ENCODE measurements around the gene DCC.
A peak's percentile ranks its signal among the peaks of the same experiment; 100 is the strongest.
"Not testable (repeated sequence)": the region's sequence is repeated elsewhere in the genome, so short reads cannot be mapped to it uniquely, and the experiment has no call there.

Gene DCC

DNA sequence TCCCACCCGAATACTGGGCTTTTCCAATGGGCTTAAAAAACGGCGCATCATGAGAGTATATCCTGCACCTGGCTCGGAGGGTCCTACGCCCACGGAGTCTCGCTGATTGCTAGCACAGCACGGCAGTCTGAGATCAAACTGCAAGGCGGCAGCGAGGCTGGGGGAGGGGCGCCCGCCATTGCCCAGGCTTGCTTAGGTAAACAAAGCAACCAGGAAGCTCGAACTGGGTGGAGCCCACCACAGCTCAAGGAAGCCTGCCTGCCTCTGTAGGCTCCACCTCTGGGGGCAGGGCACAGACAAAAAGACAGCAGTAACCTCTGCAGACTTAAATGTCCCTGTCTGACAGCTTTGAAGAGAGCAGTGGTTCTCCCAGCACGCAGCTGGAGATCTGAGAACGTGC, 1171.7 kb downstream of the DCC start:
- DNase-seq (ENCODE audit: low spot score), result not testable (repeated sequence)

GRCh38 chr18:53521068-53521467, 1181.1 kb downstream of the DCC start:
- no peak for DNase-seq (ENCODE audit: low spot score)

GRCh38 chr18:53526101-53526870, 1186.3 kb downstream of the DCC start:
- no peak for DNase-seq (ENCODE audit: low spot score)

DNA sequence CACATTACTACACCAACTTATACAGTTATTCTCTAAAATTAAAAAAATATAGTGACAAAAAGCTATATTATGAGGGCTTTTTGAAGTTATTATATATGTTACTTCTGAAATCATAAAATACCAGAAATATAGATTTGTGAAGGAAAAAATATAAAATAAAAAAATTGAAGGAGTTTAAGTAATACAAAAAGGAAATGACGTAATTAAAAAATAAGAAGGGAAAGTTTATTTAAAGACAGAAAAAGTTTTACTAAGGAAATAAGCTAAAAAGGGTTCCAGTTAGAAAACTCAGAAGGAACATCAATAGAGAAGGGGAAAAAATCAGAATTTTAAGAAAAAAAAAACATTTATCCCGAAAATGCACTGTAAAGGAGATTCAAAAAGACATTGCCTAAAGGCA, 1187.4 kb downstream of the DCC start:
- no peak for DNase-seq (ENCODE audit: low spot score)

DNA sequence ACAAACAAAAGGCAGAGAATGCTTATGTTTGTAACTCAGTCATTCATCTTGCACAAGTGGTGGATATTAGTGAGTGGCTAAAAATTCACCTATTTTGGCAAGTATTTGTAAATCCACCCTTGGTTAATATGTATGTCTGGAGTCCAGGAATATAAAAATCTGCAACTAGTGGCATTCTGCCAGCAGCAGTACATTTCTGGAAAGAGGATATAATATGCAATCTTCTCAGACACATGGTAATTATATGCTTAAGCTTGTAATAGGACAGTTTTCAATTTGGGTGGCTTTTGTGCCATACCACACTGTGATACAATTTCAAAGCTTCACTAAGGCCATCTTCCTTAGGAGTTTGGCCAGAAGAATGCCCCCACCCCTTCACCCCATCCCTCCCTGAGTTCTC, 1191.2 kb downstream of the DCC start:
- no peak for DNase-seq (ENCODE audit: low spot score)

DNA sequence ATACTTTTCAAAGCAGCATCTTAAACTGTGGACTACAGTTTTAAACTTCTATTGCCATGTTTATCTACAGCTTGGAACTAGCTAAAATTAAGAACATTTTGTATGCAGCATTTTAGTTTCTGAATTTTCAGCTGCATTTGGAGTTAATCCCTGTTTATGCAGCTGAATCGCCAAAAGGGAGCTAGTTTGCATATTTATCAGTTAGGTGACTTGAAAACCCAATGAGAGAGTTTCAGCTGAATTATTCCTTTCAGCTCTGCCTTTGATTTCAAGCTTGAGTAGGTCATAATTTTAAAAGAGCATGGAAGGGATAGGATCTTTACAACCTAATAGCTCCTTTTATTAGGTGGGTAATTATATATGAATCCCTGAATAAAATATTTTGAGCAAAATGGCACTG, 1191.9 kb downstream of the DCC start:
- no peak for DNase-seq (ENCODE audit: low spot score)

GRCh38 chr18:53534203-53534602, 1194.2 kb downstream of the DCC start:
- no peak for DNase-seq (ENCODE audit: low spot score)

DNA sequence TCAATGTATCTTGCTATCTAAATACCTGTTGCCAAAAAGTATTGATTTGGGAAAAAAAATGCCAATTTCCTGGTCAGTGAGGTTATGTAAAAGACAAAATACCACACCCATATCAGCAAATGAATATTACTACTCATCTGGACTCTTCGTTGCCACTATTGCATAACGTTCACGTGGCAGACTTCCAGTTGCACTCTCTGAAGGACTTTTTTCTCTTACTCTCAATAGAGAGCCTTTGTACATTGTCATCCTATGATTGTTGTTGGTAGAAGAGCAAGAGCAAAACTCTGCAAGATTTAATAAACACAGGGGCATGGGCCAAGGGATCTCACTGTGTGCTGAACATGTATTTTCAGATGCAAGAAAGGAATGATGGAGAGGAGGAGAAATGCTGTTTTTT, 1194.7 kb downstream of the DCC start:
- no peak for DNase-seq (ENCODE audit: low spot score)

- DNase-seq (ENCODE audit: low spot score), result no peak
Measured at GRCh38 chr18:53536908-53537307, 1196.9 kb downstream of the DCC start.

DNA sequence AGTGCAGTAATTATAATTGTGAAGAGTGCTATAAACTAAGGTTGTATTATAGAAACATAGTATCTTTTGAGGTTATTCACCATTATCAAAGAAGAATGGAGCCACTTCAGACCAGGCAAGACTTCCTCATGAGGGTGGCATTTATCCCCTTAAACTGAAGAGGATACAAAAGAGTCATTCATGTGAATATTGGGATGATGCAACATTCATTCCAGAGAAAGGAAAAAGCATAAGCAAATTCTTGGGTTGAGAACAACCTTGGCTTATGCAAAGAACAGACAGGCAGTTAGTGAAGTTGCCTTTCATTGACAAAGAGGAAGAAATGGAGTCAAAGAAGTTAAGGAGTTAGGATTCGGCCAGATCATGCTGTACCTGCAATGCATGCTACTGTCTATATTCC, 1201.9 kb downstream of the DCC start:
- DNase-seq (ENCODE audit: low spot score), result no peak

- no peak for DNase-seq (ENCODE audit: low spot score)
Measured at GRCh38 chr18:53543711-53544110, 1203.7 kb downstream of the DCC start.

DNA sequence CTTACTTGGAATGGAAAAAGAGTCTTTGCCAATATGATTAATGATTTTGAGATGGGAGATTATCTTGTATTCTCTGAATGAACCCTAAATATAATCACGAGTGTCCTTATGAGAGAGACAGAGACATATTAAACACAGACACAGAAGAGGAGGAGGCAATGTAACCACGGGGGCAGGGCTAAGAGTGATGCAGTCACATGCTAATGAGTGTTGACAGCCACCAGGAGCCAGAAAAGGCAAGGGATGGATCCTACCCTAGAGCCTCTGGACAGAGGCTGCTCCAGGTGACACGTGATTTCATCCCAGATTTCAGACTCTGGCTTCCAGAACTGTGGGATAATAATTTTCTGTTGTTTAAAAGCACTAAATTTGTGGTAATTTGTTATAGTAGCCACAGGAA, 1204.9 kb downstream of the DCC start:
- DNase-seq (ENCODE audit: low spot score), result no peak

DNA sequence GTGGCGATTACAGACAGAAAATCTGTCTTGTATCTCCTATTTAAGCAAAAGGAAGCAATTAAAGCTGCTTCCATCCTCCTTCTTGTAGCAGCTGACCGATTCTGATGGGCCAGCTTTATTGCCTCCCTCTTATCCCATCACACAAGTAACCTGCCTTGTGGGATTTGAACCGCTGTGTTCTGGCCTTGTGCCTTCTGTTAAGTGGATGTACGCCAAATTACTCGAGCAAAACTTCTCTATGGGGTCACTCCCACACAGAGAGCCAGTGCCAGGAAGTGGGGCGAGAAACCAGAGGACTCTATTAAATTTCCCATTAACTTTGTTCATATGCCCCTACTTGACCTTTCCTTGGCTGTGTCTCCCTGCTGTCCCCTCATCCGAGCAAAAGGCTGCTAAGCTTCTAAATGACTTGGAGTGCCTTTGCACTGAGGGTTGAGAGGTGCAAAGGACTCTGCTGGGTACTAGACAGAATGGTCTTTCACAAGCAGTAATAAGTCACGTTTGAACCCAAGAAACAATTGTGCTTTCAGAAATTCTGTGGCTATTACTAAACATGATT, 1212.0 kb downstream of the DCC start:
- no peak for DNase-seq (ENCODE audit: low spot score)

GRCh38 chr18:53553030-53553429, 1213.0 kb downstream of the DCC start:
- no peak for DNase-seq (ENCODE audit: low spot score)

DNA sequence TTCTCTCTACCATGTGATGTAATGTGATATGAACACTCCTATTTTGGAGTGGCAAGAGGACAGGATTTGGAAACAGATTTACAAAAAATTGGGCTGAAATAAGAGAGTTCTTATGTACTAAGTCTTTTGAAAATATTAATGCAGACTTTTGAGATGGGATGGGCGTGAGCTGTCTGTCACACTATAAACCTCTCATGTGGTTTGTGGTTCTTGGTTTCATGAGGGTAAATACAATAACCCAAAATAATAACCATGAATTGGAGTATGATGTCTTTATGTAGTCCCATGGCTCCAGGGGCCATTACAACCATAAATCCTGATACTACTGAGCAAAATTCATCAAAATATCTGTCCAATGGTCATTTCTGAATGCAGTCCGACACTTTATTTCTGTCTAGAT, 1216.5 kb downstream of the DCC start:
- no peak for DNase-seq (ENCODE audit: low spot score)

- no peak for DNase-seq (ENCODE audit: low spot score)
Measured at GRCh38 chr18:53560546-53560945, 1220.5 kb downstream of the DCC start.

DNA sequence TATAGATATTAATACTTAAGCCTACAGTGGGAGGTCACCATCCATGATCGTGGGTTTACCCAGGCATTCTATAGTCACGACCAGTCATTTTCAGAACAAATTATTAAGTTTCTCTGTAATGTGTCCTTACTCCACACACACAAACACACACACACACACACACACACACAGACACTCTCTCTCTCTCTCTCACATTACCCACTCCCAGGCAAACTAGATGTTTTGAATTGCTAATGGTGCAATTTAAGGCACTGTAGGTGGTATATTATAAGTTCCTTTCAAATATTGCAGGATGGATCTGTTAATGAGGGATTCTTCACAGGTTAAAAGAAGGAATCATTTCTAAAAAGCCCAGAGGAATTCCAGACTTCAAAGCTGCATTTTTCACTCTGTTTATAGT, 1226.6 kb downstream of the DCC start:
- no peak for DNase-seq (ENCODE audit: low spot score)

DNA sequence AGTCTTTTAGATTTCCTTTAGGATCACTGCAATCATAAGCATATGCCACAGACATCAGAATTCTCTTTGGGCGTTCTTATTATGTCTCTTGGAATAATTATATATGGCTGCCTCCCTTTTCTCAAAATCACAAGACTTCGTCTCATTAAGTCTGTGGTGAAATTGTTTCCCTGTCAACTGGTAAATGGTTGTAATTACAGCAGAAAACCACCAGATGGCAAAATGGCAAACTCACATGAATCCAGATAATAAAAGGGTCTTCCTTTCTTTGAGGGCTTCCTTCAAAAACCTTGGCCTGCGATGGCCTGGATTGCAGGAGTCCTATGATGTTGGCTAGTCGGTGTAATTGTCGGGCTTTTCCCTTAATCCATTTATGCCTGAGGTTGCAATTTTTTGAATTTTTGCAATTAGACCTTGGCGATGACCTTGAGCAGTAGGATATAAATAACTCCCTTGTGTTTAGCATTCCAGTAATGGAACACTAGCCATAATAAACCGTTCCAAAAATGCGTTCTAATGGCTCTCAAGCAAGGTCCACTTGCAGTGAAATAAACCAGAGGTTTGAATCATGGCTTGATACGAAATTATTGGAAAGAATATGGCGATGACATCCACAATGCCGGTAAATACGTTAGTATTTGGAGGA, 1228.1 kb downstream of the DCC start:
- peak; percentile 52 for DNase-seq (ENCODE audit: low spot score)
